Thyroid gland (tissue), 4 donors: ENCODE measurements around the gene SSH3.

ENCODE experiments used
- POLR2A ChIP-seq, 2 donors: fragments of 450-650 bp; IDR thresholded peaks; one replicate each; pipeline ENCODE4 v1.6.1; 2017; ENCODE audit warnings: antibody characterized with exemption in 2 of 2, mild to moderate bottlenecking in 2 of 2, moderate library complexity in 1 of 2
- TF ChIP-seq, protein P1 (sequence below), 6 experiments: fragments of 200-600 bp in 3 of 6; fragments of 450-650 bp in 3 of 6; sonication (generic) in 3 of 6; IDR thresholded peaks; one replicate each; pipeline ENCODE4 v1.5.1; 2016 to 2019; ENCODE audit warnings: antibody characterized with exemption in 6 of 6, mild to moderate bottlenecking in 2 of 6, inconsistent platforms in 1 of 6, moderate library complexity in 1 of 6

DNA sequence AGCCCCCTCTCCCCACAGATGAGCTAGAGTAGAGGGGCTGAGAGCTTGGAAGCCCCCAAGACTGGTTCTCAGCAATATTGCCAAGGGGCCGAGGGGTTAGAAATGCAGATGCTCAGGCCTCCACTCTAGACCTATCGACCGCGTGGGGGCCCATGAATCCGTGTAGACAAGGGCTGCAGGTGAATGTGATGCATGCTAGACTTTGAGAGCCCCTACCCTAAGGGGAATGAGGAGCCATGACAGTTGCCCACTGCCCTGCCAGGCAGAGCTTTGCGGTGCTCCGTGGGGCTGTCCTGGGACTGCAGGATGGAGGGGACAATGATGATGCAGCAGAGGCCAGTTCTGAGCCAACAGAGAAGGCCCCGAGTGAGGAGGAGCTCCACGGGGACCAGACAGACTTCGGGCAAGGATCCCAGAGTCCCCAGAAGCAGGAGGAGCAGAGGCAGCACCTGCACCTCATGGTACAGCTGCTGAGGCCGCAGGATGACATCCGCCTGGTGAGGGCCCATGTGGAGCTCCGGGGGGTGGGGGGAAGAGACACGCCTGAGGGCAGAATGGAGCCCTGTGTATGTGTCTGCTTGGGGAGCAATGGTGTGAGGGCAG lies 1.3 kb downstream of the SSH3 start:
- TF ChIP-seq, protein P1, sequence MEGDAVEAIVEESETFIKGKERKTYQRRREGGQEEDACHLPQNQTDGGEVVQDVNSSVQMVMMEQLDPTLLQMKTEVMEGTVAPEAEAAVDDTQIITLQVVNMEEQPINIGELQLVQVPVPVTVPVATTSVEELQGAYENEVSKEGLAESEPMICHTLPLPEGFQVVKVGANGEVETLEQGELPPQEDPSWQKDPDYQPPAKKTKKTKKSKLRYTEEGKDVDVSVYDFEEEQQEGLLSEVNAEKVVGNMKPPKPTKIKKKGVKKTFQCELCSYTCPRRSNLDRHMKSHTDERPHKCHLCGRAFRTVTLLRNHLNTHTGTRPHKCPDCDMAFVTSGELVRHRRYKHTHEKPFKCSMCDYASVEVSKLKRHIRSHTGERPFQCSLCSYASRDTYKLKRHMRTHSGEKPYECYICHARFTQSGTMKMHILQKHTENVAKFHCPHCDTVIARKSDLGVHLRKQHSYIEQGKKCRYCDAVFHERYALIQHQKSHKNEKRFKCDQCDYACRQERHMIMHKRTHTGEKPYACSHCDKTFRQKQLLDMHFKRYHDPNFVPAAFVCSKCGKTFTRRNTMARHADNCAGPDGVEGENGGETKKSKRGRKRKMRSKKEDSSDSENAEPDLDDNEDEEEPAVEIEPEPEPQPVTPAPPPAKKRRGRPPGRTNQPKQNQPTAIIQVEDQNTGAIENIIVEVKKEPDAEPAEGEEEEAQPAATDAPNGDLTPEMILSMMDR (IDR thresholded peaks at IDR 0.05), result no peak
- no peak for TF ChIP-seq POLR2A (IDR thresholded peaks at IDR 0.05)
